A172 (cell line): ENCODE measurements around the gene CEP131. TPM values are rescaled to one million over a fixed set of nuclear protein-coding genes. Genes with fewer than 3 reads are reported as not detected.

Experiments
- DNase-seq: peaks from one replicate; pipeline ENCODE4 v3.0.0-alpha.2; 2015; ENCODE audit warnings: low spot score
- total RNA-seq: library from RNA; depleted of rRNA; stranded (reverse); fragments of >200 nt; shearing (Covaris generic); gene quantifications from 2 replicates; pipeline ENCODE4 v1.2.3, GENCODE V29; 2014

CEP131 gene
- total RNA-seq, 1 experiment from 2014 or later, result 10.0 TPM

DNA sequence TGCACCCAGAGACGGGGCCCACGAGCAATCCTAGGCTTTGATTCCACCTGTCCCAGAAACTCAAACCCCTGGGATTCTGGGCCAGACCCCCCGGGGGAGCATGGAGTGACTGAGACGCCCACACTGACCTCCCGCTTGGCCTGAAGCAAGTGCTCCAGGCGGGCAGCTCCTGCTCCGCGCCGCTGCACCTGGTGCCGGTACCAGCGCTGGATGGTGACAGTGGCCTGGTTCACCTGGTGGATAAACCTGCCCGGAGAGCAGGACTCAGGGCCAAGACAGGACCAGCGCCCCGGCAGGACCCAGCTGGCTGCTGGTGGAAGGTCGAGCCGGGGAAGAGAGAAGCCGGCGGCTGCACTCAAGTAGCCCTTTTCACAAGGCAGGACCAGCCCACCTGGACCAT is 22.6 kb downstream of the CEP131 start:
- DNase-seq, result no peak

DNA sequence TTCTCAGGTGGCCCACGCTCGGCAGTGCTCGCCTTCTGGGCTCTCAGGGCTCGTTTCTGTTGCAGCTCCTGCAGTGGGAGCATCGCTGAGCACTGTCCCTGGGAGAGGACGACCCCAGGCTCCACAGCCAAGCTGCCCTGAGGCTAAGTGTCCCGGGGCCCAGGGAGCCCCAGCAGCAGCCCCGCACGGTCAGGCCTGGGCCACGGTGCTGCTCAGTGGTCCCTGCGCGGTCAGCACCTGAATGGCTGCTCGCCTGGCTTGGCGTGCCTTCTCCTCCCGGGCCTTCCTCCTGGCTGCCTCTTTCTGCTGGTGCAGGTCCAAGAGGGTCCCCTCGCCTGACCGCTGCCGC is 23.3 kb downstream of the CEP131 start:
- DNase-seq, result no peak

DNA sequence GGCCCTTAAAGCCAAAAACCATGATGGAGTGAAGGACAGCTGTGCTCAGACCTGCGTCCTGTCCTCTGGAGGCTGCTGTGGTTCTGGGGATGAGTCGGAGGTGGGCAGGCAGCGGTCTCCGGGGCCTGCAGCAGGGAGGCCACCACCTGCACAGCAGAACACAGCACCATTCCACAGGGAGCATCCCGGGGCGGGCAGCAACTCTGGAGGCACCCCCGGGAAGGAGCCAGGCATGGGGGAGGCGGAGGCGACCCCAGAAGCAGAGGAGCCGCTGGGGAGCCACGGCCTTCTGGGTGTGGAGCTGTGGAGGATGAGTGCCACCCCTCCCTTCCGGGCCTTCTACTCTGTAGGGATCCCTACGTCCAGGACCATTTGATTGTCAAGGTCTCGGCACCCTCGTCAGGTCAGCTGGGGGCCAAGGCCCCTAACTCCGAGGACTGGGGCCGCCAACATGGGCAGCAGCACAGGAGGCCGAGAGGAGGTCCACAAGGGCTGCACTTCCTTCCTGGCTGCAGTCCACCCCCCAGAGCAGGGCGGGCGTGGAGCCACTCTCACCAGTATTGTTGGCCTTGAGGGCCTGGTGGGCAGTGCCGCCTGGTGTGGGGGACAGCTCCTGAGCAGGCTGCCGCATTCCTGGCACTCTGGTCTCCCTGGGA is 23.8 kb downstream of the CEP131 start:
- no peak for DNase-seq

GRCh38 chr17:81197831-81198490 is 24.8 kb downstream of the CEP131 start:
- DNase-seq, result no peak

- no peak for DNase-seq
Observed at GRCh38 chr17:81197409-81197795, 25.4 kb downstream of the CEP131 start.

DNA sequence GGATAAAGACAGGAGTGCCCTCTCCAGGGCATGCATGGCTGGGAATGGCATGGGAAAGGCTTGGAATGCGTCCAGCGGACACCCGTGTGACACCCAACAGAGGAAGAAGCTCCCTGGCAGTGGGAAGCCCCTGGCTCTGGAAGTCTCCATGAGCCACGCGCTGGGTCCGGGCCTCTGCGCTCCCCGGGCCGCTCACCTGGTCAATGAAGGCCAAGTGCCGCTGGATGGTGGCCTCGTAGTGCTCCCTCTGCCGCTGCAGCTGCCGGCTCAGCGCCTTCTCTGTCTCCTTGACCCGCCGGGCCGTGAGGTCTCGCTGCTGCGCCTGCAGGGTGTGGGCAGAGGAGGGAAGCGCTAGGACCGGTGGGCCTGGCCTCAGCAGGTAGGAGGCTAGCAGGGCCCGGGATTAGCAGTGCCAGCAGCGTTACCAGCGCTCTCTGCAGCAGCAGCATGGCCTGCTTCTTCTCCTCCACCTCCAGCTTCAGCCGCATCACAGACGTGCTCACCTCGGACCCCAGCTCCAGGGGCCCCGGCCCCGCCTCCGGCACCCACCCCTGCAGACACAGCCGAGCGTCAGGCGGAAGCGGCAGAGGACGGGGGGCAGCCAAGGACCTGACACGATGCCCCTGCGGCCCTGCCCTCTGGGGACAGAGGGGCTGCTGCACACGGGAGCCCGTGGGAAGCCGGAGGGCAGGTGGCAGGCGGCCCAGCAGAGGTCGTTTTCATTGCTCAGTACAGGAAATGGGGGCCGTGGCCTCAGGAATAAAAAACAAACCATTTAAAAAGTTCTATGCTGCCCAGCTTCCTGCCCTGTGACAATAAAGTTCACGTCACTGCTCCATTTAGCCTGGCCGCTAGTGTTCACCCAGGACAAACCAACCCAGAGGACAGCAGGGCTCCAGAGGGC is 26.0 kb downstream of the CEP131 start:
- no peak for DNase-seq

DNA sequence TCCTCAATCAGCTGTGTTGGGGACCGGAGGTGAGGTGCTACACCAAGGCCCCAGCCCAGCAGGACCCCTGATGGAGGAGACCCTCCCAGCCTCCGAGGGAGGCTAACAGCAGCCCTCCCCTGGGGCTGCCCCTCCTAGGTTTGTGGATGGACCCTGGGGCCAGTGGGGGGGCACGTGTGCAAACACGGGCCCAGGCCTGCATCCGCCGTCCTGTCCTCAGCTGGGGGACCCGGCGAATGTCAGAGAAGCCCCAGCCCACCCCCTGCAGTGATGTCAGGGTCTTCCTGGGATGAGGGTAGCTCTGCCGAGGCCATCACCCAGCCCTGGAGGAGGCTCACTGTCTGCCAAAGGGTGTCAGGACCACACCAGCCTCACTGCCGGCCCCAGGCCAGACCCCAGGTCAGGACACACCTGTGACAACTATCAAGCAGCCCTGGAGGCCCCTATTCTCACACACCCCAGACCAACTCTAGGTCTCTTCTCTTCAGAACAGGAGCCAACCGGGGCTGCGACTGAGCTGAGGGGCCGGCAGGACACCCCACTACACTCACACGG is 26.7 kb downstream of the CEP131 start:
- DNase-seq, result no peak

GRCh38 chr17:81194941-81195901 is 27.5 kb downstream of the CEP131 start:
- no peak for DNase-seq

GRCh38 chr17:81194225-81194760 is 28.5 kb downstream of the CEP131 start:
- DNase-seq, result no peak

DNA sequence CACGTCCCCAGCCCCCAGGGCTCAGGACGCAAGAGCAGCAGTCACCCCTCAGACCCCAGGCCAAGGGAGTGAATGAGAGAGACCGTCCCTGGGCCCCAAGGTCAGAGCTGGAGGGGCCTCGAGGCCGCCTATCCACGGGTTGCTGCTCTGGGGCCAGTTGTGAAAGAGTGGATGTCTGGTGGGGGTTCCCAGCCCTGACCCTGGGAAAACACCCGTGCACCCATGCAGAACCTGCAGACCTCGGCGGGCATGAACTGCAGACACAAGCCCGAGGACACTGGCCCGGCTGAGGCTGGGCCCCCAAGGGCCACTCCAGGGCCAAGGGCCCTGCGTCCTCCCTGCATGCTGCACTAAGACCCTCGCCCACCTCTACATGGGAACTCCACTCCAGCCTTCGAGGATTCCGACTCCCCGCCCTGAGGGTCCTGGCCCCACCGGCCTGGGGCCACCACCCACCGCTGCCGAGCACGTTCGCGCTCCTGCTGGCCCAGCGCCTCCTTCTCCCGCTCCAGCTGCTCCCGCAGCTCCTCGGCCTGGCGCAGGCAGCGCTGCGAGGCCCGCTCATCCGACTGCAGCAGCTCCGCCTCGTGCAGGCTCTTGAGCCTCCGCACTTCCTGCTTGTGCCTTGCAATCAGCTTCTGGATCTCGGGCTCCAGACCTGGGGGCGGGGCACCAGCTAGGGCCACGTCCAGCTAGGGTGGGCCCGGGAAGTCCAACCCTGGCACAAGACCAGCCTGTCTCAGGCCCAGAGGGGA is 29.1 kb downstream of the CEP131 start:
- no peak for DNase-seq

GRCh38 chr17:81193051-81193410 is 29.7 kb downstream of the CEP131 start:
- no peak for DNase-seq

DNA sequence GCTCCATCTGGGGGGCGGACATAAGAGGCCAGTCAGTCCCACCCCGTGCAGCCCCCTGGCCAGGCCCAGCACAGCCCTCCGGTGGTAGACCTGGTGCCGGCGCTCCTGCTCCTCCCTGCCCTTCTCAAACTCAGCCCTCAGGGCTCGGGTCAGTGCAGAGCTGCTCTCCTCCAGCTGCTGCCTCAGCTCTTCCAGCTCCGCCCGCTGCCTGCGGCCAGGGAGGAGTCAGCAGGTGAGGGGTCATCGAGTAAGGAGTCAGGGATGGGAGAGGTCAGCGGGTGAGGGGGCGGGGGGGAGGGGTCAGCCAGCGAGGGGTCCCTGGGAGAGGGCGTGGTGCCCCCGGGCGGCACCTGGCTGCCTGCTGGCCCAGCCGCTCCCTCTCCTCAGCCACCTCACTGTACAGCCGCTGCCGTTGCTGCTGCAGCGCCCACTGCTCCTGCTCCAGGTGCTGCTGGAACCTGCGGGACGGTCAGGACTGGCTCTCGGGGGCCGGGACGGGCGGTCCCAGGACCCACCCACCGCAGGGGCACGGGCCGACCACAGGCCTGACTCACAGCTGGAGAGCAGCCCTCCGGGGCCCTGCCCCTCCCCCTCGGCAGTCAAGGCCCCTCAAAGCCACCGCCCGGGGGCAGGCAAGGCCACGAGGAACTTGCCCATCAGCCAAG is 30.2 kb downstream of the CEP131 start:
- no peak for DNase-seq

DNA sequence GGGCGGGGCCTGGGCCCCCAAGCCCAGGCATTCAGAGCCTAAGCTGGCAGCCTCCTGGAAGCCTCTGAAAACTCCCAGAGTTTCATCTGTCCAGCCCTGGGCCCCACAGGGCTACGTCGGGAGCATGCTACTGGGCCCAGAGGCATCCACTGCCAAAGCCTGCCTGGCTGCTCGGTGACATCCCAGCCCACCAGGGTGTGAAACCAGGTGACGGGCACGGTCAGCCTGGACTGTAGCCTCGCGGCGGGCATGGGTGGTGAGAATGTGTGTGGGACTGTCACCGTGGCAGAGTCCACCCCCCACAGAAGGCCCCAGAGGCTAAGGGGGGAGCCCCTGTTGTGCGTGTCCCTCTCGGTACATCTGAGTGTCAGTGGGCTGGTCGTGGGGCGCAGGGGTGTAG is 31.1 kb downstream of the CEP131 start:
- DNase-seq, result no peak

DNA sequence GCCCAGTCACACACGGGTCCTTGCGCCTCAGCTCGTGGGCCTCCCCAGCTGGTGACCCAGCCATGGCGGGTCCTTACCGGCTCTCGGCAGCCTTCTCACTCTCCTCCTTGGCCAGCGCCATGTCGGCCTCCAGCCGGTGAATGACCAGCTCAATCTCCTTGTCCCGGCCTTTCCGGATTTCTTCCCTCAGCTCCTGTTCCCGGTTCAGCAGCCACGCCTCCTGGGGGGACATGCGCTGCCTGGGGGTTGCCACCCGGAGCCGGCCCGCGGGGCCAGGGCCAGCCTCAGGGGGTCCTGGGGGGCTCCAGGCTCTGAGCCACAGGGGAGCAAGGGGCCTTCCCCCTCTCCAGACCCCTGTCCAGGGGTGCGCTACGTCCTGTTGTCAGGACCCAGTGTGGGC is 31.6 kb downstream of the CEP131 start:
- no peak for DNase-seq

- no peak for DNase-seq
Observed at GRCh38 chr17:81190591-81190990, 32.2 kb downstream of the CEP131 start.

DNA sequence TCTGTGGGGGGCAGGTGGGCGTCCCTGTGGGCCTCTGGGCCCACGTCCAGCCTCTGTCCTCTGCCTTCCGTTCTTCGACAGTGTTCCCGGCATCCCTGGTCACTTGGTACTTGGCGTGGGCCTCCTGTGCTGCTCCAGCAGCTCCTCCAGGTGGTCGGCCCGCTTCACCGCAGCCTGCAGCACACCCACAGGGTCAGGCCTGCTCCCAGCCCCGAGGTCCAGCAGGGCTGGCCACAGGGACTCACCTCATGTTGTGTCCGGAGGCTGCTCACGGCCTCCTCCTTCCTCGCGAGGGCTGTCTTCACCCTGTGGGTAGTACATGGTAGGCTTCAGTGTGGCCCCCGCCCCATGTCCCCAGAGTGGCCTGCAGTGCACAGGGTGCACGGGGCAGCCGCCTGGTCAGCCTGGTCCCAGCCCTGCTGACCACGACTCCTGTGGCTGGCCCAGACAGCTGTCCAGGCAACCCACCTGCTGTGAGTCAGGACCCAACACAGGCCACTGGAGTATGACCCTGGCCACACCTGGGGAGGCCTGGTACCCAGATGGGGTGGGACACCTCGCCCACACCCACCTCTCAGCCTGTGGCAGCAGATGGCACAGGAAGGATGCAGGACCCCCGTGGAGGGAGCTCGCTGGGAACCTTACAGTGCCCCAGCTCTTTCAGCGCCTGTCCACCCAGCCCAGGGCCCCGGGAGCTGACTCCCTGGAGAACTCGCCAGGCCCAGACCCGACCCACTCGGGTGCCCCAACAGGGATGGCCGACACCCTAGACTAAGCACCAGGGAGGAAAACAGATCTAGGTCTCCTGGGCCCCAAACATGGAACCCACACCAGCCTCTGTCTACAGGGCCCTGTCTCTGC is 32.9 kb downstream of the CEP131 start:
- no peak for DNase-seq

DNA sequence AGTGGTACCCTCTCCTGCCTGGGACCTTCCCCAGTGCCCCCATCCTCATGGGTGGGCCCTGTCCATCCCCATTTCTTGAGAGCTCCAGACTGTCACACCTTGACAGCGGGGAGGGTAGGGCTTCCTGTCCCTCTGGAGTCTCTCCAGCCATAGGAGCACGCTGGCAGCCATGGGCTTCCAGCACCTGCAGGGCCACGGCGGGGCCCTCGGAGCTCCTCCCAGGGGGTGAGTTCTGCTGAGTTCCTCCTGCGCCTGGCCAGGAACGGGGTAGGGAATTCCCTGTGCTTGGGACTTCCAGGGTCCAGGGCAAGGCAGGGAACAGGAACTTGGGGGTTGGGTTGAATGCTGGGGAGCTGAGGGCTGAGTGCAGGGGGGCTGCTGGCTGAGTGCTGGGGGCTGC is 33.7 kb downstream of the CEP131 start:
- DNase-seq, result no peak

DNA sequence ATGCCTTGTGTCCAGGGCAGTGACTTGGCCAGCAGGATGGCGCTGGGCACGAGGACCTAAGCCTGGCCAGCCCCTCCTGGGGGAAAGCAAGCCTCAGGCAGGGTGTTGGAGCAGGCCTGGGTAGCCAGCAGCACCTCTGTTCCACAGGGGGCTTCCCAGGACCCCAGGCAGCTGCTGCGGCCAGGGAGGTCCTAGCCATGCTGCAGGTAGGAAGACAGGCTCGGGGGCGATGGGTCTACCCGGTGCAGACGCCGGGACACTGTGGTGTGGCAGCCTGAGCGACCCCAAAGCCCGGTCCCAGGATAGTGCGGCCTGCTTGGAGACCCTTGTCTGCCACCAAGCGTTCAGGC is 34.3 kb downstream of the CEP131 start:
- DNase-seq, result no peak
